ENCODE measurements around the gene HES6. TPM values are rescaled to one million over a fixed set of nuclear protein-coding genes. Genes with fewer than 3 reads are reported as not detected.
A peak's percentile ranks its signal among the peaks of the same experiment; 100 is the strongest.

HES6 gene
- total RNA-seq, 4 donors from 2014 or later = 10.2 to 17.0 (median 11.2) TPM

DNA sequence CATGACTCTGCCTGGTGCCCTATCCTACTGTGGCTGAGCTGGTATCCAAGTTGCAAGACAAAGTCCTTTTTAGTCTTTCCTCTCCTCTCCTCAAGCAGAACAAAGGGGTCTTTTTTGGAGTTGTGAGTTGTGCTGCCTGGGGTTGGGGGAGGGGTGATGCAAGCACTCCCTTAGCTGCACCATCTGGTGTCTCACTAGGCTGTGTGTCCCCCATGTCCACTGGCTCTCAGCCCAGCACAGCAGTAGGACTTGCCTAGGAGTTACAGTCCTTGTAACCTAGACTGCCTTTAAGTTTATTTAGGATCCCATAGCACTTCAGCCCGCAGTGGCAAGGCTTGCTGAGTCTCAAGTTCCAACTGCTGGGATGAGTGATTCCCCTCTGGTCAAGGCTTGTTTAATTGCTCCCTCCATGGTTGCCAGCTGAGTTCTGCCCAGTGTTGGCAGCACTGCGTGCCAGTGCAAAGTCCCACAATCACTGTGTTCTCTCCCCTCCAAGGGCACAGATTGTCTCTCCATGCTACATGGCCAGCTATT is 23.1 kb downstream of the HES6 start:
- no peak for DNase-seq (ENCODE audit: extremely low spot score)
- Histone ChIP-seq H3K4me1 (peaks cover 0 to 7% (median 0%) of the 10 kb centered on the region in 4 donors), H3K9me3 (no peaks in the 10 kb centered on the region), H3K27me3 (peaks cover 0 to 10% (median 0%) of the 10 kb centered on the region in 4 donors), H3K36me3 (no peaks in the 10 kb centered on the region), H3K27ac (replicated peaks in 1 of 4) (no peak overlapping the region), H3K4me3 (no peak overlapping the region)
- TF ChIP-seq POLR2AphosphoS5 (IDR thresholded peaks at IDR 0.05) (no peak), EP300 (IDR thresholded peaks at IDR 0.05) (no peak), POLR2A (IDR thresholded peaks at IDR 0.05; ENCODE audit: low read depth) (no peak)
- TF ChIP-seq, protein P1, sequence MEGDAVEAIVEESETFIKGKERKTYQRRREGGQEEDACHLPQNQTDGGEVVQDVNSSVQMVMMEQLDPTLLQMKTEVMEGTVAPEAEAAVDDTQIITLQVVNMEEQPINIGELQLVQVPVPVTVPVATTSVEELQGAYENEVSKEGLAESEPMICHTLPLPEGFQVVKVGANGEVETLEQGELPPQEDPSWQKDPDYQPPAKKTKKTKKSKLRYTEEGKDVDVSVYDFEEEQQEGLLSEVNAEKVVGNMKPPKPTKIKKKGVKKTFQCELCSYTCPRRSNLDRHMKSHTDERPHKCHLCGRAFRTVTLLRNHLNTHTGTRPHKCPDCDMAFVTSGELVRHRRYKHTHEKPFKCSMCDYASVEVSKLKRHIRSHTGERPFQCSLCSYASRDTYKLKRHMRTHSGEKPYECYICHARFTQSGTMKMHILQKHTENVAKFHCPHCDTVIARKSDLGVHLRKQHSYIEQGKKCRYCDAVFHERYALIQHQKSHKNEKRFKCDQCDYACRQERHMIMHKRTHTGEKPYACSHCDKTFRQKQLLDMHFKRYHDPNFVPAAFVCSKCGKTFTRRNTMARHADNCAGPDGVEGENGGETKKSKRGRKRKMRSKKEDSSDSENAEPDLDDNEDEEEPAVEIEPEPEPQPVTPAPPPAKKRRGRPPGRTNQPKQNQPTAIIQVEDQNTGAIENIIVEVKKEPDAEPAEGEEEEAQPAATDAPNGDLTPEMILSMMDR (IDR thresholded peaks at IDR 0.05) = no peak
- WGBS = 73% methylated on average over 2 of the region's 2 CpGs
- intact Hi-C loops (cut with DNase I) = no loop called here

DNA sequence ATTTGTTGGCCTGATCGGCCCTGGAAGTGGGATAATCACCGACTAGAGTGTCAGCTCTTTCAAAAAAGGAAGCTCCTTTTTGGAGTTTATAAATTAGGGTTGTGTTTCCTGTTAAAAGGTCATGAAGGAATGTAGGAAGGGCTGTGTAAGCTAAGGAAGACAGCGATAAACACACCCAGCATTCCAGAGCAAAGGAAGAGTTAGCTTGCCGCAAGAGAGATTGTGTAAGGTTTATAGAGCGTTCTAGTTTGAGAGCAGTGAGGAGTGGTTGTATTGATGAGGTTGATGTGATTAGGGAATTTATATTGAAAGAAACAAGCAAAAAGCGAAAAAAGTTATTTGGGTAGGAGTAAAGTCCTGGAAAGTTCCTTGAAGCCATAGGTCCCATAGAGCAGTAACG is 32.8 kb downstream of the HES6 start:
- no peaks in the 10 kb centered on the region for H3K27me3 ChIP-seq
- TF ChIP-seq POLR2AphosphoS5 (IDR thresholded peaks at IDR 0.05) (no peak), POLR2A (IDR thresholded peaks at IDR 0.05; ENCODE audit: low read depth) (no peak), EP300 (IDR thresholded peaks at IDR 0.05) (no peak)
- TF ChIP-seq, protein P1 (IDR thresholded peaks at IDR 0.05) = no peak
- 72% methylated on average over 7 of the region's 7 CpGs for WGBS
- no peak overlapping the region for H3K27ac ChIP-seq (replicated peaks in 1 of 4)
- no peak overlapping the region for H3K4me3 ChIP-seq
- intact Hi-C loops (cut with DNase I) = loop anchor here (10.0 kb wide), 1 partner anchor 58 kb away; no protein-coding TSS in a partner anchor
- H3K36me3 ChIP-seq = no peaks in the 10 kb centered on the region
- no peak for DNase-seq (ENCODE audit: extremely low spot score)
- peaks cover 9 to 13% (median 13%) of the 10 kb centered on the region in 4 donors for H3K4me1 ChIP-seq
- no peaks in the 10 kb centered on the region for H3K9me3 ChIP-seq

DNA sequence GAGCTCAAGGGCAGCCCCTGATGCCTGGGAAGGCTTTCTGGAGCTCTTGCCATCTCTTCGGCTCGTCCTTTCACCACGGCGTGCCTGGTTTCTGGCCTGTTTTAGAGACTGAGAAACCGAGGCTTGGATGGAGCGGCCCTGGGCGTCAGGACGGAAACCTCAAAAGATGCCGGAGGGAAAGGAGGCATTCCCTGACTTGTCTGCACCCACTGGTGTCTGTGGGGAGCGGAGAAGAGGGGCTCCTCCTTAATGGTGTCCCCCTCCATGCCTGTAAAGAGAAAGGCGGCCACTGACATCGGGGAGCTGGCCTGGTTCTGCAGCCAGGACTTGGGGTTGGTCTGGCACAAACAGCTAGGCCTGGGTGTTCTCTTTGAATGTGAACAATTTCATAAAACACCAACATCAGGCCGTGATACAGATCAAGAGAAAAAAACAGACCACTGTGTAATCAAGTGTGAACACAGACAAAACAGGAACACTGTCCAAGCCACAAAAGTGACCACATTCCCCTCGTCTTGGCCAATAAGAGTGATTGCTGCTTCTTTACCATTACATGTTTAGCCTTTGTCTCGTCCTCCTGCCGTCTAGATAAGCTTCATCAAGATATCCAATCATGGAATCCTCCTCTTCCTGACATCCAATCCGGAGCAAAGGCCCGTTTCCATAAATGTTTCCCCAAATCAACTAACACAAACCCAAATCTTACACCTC is 35.7 kb downstream of the HES6 start:
- H3K27me3 ChIP-seq = no peaks in the 10 kb centered on the region
- TF ChIP-seq EP300 (IDR thresholded peaks at IDR 0.05) (no peak), POLR2AphosphoS5 (IDR thresholded peaks at IDR 0.05) (no peak), POLR2A (IDR thresholded peaks at IDR 0.05; ENCODE audit: low read depth) (no peak)
- TF ChIP-seq, protein P1 (IDR thresholded peaks at IDR 0.05) = no peak
- H3K4me1 ChIP-seq = peaks cover 27 to 42% (median 41%) of the 10 kb centered on the region in 4 donors
- intact Hi-C loops (cut with DNase I) = loop anchor here (10.0 kb wide), 1 partner anchor 61 kb away; no protein-coding TSS in a partner anchor
- H3K36me3 ChIP-seq = no peaks in the 10 kb centered on the region
- peak overlapping the region; percentile 85 to 97 (median 91) for H3K4me3 ChIP-seq
- DNase-seq (ENCODE audit: extremely low spot score) = no peak
- H3K9me3 ChIP-seq = no peaks in the 10 kb centered on the region
- H3K27ac ChIP-seq (replicated peaks in 1 of 4) = peak overlapping the region; percentile 92 to 100 (median 96)
- WGBS = 62% methylated on average over 18 of the region's 18 CpGs

DNA sequence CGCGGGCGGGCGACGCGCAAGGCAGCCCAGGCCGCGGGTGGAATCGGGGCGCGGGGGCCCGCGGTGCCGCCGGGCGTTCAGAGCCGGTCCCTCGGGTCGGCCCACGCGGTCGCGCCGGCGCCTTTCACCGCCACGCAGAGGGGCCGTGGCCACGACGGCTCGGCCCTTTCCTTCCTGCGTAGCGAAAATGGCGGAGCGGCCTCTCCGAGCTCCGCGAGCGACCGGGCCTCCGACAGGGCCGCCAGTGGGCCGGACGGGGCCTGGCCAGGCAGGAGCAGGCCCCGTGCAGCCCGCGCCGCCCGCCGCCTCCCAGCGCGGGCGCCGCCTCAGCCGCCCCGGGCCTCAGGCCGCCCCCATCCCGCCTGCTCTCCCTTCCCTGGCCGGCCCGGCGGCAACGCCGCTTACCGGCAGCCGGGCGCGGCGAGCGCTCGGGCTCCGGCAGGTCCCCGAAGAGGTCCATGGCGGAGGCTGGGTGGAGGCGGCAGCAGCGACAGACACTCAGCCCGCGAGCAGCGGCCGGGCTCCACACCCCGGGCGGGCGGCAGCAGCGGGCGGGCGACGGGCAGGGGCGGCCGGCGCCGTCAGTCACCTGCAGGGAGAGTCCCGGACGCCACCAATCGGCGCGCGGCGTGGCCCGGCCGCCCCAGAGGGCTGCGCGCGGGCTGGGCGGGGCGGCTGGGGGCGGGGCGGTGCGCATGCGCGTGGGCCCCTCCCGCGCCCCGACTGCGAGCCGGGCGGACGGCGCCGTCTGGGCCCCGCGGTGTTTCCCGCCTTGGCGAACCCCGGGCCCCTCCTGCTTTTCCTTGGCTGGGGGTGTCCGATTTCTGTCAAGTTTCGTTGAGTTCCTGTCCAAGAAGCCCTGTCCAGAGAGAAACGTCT is 36.5 kb downstream of the HES6 start, which contains the start of gene ILKAP:
Gene ILKAP, minus strand, starts transcription at position 602 of the 879 bp plus-strand sequence. Its CDS starts 142 bp downstream, at position 460.
- peak within 1 kb of the TSS; percentile 92 to 100 (median 96) for H3K27ac ChIP-seq (replicated peaks in 1 of 4)

More for the DNA sequence above, 36.5 kb downstream of the HES6 start, which contains the start of gene ILKAP:
- no peak for DNase-seq (ENCODE audit: extremely low spot score)
- intact Hi-C loops (cut with DNase I) = loop anchor here (10.0 kb wide), 1 partner anchor 61 kb away; no protein-coding TSS in a partner anchor
- Histone ChIP-seq H3K4me1 (peaks cover 27 to 49% (median 48%) of the 10 kb centered on the region in 4 donors), H3K4me3 (peak within 1 kb of the TSS; percentile 85 to 97 (median 91)), H3K36me3 (no peaks in the 10 kb centered on the region), H3K9me3 (no peaks in the 10 kb centered on the region), H3K27me3 (no peaks in the 10 kb centered on the region)
- WGBS = 0% methylated on average over 2 of the region's 126 CpGs
- TF ChIP-seq, protein P1 (IDR thresholded peaks at IDR 0.05) = no peak
- TF ChIP-seq POLR2A (IDR thresholded peaks at IDR 0.05; ENCODE audit: low read depth) (peak; percentile 18), EP300 (IDR thresholded peaks at IDR 0.05) (no peak), POLR2AphosphoS5 (IDR thresholded peaks at IDR 0.05) (peak; percentile 38 to 86)
